Measurements from ENCODE around the gene THADA.

- TF ChIP-seq POLR2A (IDR thresholded peaks at IDR 0.05): no peak
- TF ChIP-seq CTCF (IDR thresholded peaks at IDR 0.05): no peak
Observed at GRCh38 chr2:43569921-43570320, 25.9 kb downstream of the THADA start.
